Measurements from ENCODE around the gene C20orf173.
"Not testable (repeated sequence)": the region's sequence is repeated elsewhere in the genome, so short reads cannot be mapped to it uniquely, and the experiment has no call there.

C20orf173 gene

GRCh38 chr20:35547329-35547728, 17.9 kb upstream of the C20orf173 start:
- in situ Hi-C loops (cut with MboI; ENCODE audit: low sequenced_read_pairs) = no loop called here

GRCh38 chr20:35546127-35546526, 16.7 kb upstream of the C20orf173 start:
- in situ Hi-C loops (cut with MboI; ENCODE audit: low sequenced_read_pairs) = no loop called here

GRCh38 chr20:35544941-35545340, 15.5 kb upstream of the C20orf173 start:
- in situ Hi-C loops (cut with MboI; ENCODE audit: low sequenced_read_pairs) = not testable (repeated sequence)

GRCh38 chr20:35544436-35544835, 15.0 kb upstream of the C20orf173 start:
- in situ Hi-C loops (cut with MboI; ENCODE audit: low sequenced_read_pairs) = no loop called here

- in situ Hi-C loops (cut with MboI; ENCODE audit: low sequenced_read_pairs) = no loop called here
Observed at GRCh38 chr20:35542990-35543389, 13.5 kb upstream of the C20orf173 start.

GRCh38 chr20:35541783-35542662, 12.6 kb upstream of the C20orf173 start, which contains the start of gene ERGIC3:
Gene ERGIC3 (plus strand): TSS chr20:35542078. CDS start chr20:35542098, 20 bp downstream.
- in situ Hi-C loops (cut with MboI; ENCODE audit: low sequenced_read_pairs) = no loop called here

- in situ Hi-C loops (cut with MboI; ENCODE audit: low sequenced_read_pairs) = no loop called here
Observed at GRCh38 chr20:35541118-35541782, 11.8 kb upstream of the C20orf173 start.

- in situ Hi-C loops (cut with MboI; ENCODE audit: low sequenced_read_pairs) = no loop called here
Observed at GRCh38 chr20:35539756-35540212, 10.3 kb upstream of the C20orf173 start.

GRCh38 chr20:35527122-35527769, 2.2 kb downstream of the C20orf173 start:
- in situ Hi-C loops (cut with MboI; ENCODE audit: low sequenced_read_pairs) = no loop called here

- in situ Hi-C loops (cut with MboI; ENCODE audit: low sequenced_read_pairs) = no loop called here
Observed at GRCh38 chr20:35525639-35526038, 3.8 kb downstream of the C20orf173 start.

GRCh38 chr20:35523298-35523888, 6.1 kb downstream of the C20orf173 start:
- in situ Hi-C loops (cut with MboI; ENCODE audit: low sequenced_read_pairs) = no loop called here

- in situ Hi-C loops (cut with MboI; ENCODE audit: low sequenced_read_pairs) = no loop called here
Observed at GRCh38 chr20:35518955-35519354, 10.5 kb downstream of the C20orf173 start.

- in situ Hi-C loops (cut with MboI; ENCODE audit: low sequenced_read_pairs) = not testable (repeated sequence)
Observed at GRCh38 chr20:35517767-35518166, 11.7 kb downstream of the C20orf173 start.

GRCh38 chr20:35517125-35517524, 12.3 kb downstream of the C20orf173 start:
- in situ Hi-C loops (cut with MboI; ENCODE audit: low sequenced_read_pairs) = no loop called here

- in situ Hi-C loops (cut with MboI; ENCODE audit: low sequenced_read_pairs) = no loop called here
Observed at GRCh38 chr20:35515949-35516645, 13.4 kb downstream of the C20orf173 start.

- in situ Hi-C loops (cut with MboI; ENCODE audit: low sequenced_read_pairs) = no loop called here
Observed at GRCh38 chr20:35515341-35515740, 14.1 kb downstream of the C20orf173 start.

GRCh38 chr20:35514371-35514932, 15.0 kb downstream of the C20orf173 start:
- in situ Hi-C loops (cut with MboI; ENCODE audit: low sequenced_read_pairs) = no loop called here

- in situ Hi-C loops (cut with MboI; ENCODE audit: low sequenced_read_pairs) = no loop called here
Observed at GRCh38 chr20:35511814-35512420, 17.5 kb downstream of the C20orf173 start.

GRCh38 chr20:35510951-35511735, 18.3 kb downstream of the C20orf173 start:
- in situ Hi-C loops (cut with MboI; ENCODE audit: low sequenced_read_pairs) = no loop called here
